Natural killer cell (primary cell): ENCODE measurements around the gene EPHA4. TPM values are rescaled to one million over a fixed set of nuclear protein-coding genes. Genes with fewer than 3 reads are reported as not detected.

Experiments
- ATAC-seq, 3 donors: fragments of 150-1000 bp in 2 of 3; fragments of 200-7000 bp in 1 of 3; cut with Tn5 transposase; 1 replicate in 1 of 3; 2 replicates in 2 of 3; pipeline ENCODE4 v1.10.0; 2021; ENCODE audit warnings: mild to moderate bottlenecking in 2 of 3, moderate library complexity in 2 of 3
- DNase-seq, 2 donors: peaks; one replicate each; pipeline versions ENCODE4 v3.0.0 to v3.0.0-alpha.2; 2013 to 2021; ENCODE audit warnings: mixed read lengths in 1 of 2
- H3K27ac ChIP-seq: one replicate; pipeline ENCODE4 v1.5.1; 2013; ENCODE audit warnings: mild to moderate bottlenecking, low read length
- H3K27me3 ChIP-seq: one replicate; pipeline ENCODE4 v1.6.1; 2013; ENCODE audit warnings: low read length; ENCODE audit not compliant: control insufficient read depth, insufficient read depth
- H3K36me3 ChIP-seq: one replicate; pipeline ENCODE4 v1.6.1; 2013; ENCODE audit warnings: low read length; ENCODE audit not compliant: control insufficient read depth, insufficient read depth
- H3K4me1 ChIP-seq: one replicate; pipeline ENCODE4 v1.6.1; 2013; ENCODE audit warnings: low read length; ENCODE audit not compliant: control insufficient read depth, insufficient read depth
- H3K4me3 ChIP-seq: one replicate; pipeline ENCODE4 v1.5.1; 2013; ENCODE audit warnings: low read length
- H3K9me3 ChIP-seq: one replicate; pipeline ENCODE4 v1.6.1; 2013; ENCODE audit warnings: low read length; ENCODE audit not compliant: control insufficient read depth, insufficient read depth
- H3K27ac Mint-ChIP-seq, 2 donors: one replicate each; pipeline ENCODE4 v1.8.0; 2022; ENCODE audit warnings: mild to moderate bottlenecking in 2 of 2, mixed read lengths in 2 of 2, moderate library complexity in 1 of 2
- H3K27me3 Mint-ChIP-seq, 2 donors: one replicate each; pipeline ENCODE4 v1.8.0; 2022; ENCODE audit warnings: low read depth in 2 of 2, mixed read lengths in 2 of 2
- H3K36me3 Mint-ChIP-seq: one replicate; pipeline ENCODE4 v1.8.0; 2022; ENCODE audit warnings: mixed read lengths
- H3K4me1 Mint-ChIP-seq, 2 donors: one replicate each; pipeline ENCODE4 v1.8.0; 2022; ENCODE audit warnings: mixed read lengths in 2 of 2
- H3K4me3 Mint-ChIP-seq: one replicate; pipeline ENCODE4 v1.8.0; 2022; ENCODE audit warnings: mild to moderate bottlenecking, moderate library complexity, mixed read lengths
- H3K9me3 Mint-ChIP-seq, 2 donors: one replicate each; pipeline ENCODE4 v1.8.0; 2022; ENCODE audit warnings: mixed read lengths in 2 of 2
- CTCF ChIP-seq: fragments of 200-600 bp; IDR thresholded peaks from one replicate; pipeline ENCODE4 v1.8.0; 2022; ENCODE audit warnings: antibody characterized with exemption
- WGBS: methylation state at CpG from one replicate; pipeline ENCODE4 v1.1.7; 2013; ENCODE audit warnings: missing lambda C conversion rate; ENCODE audit not compliant: insufficient coverage; 5-methylcytosine and 5-hydroxymethylcytosine counted together
- intact Hi-C: fragments of 100-400 bp; cut with micrococcal nuclease; formaldehyde crosslinking; loops from one replicate; pipeline ENCODE4 v1.14.2; 2022
- total RNA-seq, 4 donors: library from RNA; stranded (reverse); fragments of 120-200 nt in 1 of 4; gene quantifications; one replicate each; pipeline versions ENCODE4 v1.2.3 to v1.2.4, GENCODE V29; 2013 to 2022

EPHA4 gene
- total RNA-seq, 3 donors from 2014 or later (not counting 1 experiment from before 2014, with no cell fraction given): 27.2 to 48.6 (median 44.7) TPM

GRCh38 chr2:221492636-221493035 is 79.5 kb downstream of the EPHA4 start:
- H3K4me1 ChIP-seq: no peaks in the 10 kb centered on the region
- no peaks in the 10 kb centered on the region for H3K9me3 ChIP-seq
- no peak overlapping the region for H3K4me3 Mint-ChIP-seq
- H3K9me3 Mint-ChIP-seq: no peaks in the 10 kb centered on the region
- no peaks in the 10 kb centered on the region for H3K27me3 ChIP-seq
- TF ChIP-seq CTCF: no peak
- H3K36me3 Mint-ChIP-seq: no peaks in the 10 kb centered on the region
- 96% methylated on average over 3 of the region's 4 CpGs for WGBS
- intact Hi-C loops: no loop called here
- H3K4me3 ChIP-seq: no peak overlapping the region
- no peak overlapping the region for H3K27ac Mint-ChIP-seq
- no peak overlapping the region for H3K27ac ChIP-seq
- DNase-seq (no peak), ATAC-seq (no peak)
- no peaks in the 10 kb centered on the region for H3K27me3 Mint-ChIP-seq
- H3K4me1 Mint-ChIP-seq: peaks cover 6 to 9% of the 10 kb centered on the region in 2 donors
- peaks cover 3% of the 10 kb centered on the region for H3K36me3 ChIP-seq

GRCh38 chr2:221490506-221491060 is 81.5 kb downstream of the EPHA4 start:
- Mint-ChIP-seq H3K9me3 (no peaks in the 10 kb centered on the region), H3K27me3 (no peaks in the 10 kb centered on the region), H3K4me3 (no peak overlapping the region), H3K27ac (no peak overlapping the region), H3K36me3 (no peaks in the 10 kb centered on the region), H3K4me1 (peaks cover 0 to 9% of the 10 kb centered on the region in 2 donors)
- H3K4me3 ChIP-seq: no peak overlapping the region
- no peak for DNase-seq
- 58% methylated on average over 3 of the region's 3 CpGs for WGBS
- intact Hi-C loops: no loop called here
- no peaks in the 10 kb centered on the region for H3K9me3 ChIP-seq
- no peak overlapping the region for H3K27ac ChIP-seq
- no peak for ATAC-seq
- TF ChIP-seq CTCF: no peak
- H3K36me3 ChIP-seq: no peaks in the 10 kb centered on the region
- no peaks in the 10 kb centered on the region for H3K27me3 ChIP-seq
- no peaks in the 10 kb centered on the region for H3K4me1 ChIP-seq

GRCh38 chr2:221488136-221488807 is 83.8 kb downstream of the EPHA4 start:
- no peaks in the 10 kb centered on the region for H3K27me3 Mint-ChIP-seq
- no peak for TF ChIP-seq CTCF
- Histone ChIP-seq H3K27me3 (no peaks in the 10 kb centered on the region), H3K9me3 (no peaks in the 10 kb centered on the region), H3K4me1 (no peaks in the 10 kb centered on the region), H3K27ac (no peak overlapping the region), H3K36me3 (no peaks in the 10 kb centered on the region), H3K4me3 (no peak overlapping the region)
- intact Hi-C loops: no loop called here
- no peak for ATAC-seq
- no peak for DNase-seq
- no peaks in the 10 kb centered on the region for H3K9me3 Mint-ChIP-seq
- H3K4me1 Mint-ChIP-seq: peaks cover 0 to 8% of the 10 kb centered on the region in 2 donors
- no peak overlapping the region for H3K27ac Mint-ChIP-seq
- no peak overlapping the region for H3K4me3 Mint-ChIP-seq
- WGBS: 100% methylated on average over 2 of the region's 3 CpGs
- no peaks in the 10 kb centered on the region for H3K36me3 Mint-ChIP-seq

GRCh38 chr2:221486106-221486505 is 86.0 kb downstream of the EPHA4 start:
- Mint-ChIP-seq H3K4me1 (peaks cover 0 to 8% of the 10 kb centered on the region in 2 donors), H3K27ac (no peak overlapping the region), H3K4me3 (no peak overlapping the region), H3K36me3 (no peaks in the 10 kb centered on the region), H3K9me3 (no peaks in the 10 kb centered on the region), H3K27me3 (no peaks in the 10 kb centered on the region)
- intact Hi-C loops: no loop called here
- Histone ChIP-seq H3K27me3 (no peaks in the 10 kb centered on the region), H3K9me3 (no peaks in the 10 kb centered on the region), H3K27ac (no peak overlapping the region), H3K4me1 (no peaks in the 10 kb centered on the region), H3K4me3 (no peak overlapping the region), H3K36me3 (peaks cover 3% of the 10 kb centered on the region)
- no peak for ATAC-seq
- 73% methylated on average over 2 of the region's 4 CpGs for WGBS
- no peak for TF ChIP-seq CTCF
- DNase-seq: no peak
